ENCODE measurements around the gene DCD. TPM values are rescaled to one million over a fixed set of nuclear protein-coding genes. Genes with fewer than 3 reads are reported as not detected.

Gene DCD
- total RNA-seq, 1 donor from 2014 or later: not detected

- TF ChIP-seq, protein P1, sequence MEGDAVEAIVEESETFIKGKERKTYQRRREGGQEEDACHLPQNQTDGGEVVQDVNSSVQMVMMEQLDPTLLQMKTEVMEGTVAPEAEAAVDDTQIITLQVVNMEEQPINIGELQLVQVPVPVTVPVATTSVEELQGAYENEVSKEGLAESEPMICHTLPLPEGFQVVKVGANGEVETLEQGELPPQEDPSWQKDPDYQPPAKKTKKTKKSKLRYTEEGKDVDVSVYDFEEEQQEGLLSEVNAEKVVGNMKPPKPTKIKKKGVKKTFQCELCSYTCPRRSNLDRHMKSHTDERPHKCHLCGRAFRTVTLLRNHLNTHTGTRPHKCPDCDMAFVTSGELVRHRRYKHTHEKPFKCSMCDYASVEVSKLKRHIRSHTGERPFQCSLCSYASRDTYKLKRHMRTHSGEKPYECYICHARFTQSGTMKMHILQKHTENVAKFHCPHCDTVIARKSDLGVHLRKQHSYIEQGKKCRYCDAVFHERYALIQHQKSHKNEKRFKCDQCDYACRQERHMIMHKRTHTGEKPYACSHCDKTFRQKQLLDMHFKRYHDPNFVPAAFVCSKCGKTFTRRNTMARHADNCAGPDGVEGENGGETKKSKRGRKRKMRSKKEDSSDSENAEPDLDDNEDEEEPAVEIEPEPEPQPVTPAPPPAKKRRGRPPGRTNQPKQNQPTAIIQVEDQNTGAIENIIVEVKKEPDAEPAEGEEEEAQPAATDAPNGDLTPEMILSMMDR (IDR thresholded peaks at IDR 0.05): no peak
- Mint-ChIP-seq H3K9me3 (ENCODE audit: unreplicated experiment) (no peaks in the 10 kb centered on the region), H3K4me1 (ENCODE audit: unreplicated experiment) (no peaks in the 10 kb centered on the region), H3K27ac (ENCODE audit: unreplicated experiment) (no peak overlapping the region), H3K27me3 (ENCODE audit: unreplicated experiment) (peaks cover 44% of the 10 kb centered on the region), H3K36me3 (ENCODE audit: unreplicated experiment) (no peaks in the 10 kb centered on the region), H3K4me3 (ENCODE audit: unreplicated experiment) (no peak overlapping the region)
- DNase-seq (ENCODE audit: extremely low spot score, unreplicated experiment): no peak
Measured at GRCh38 chr12:54595471-54595870, 52.7 kb downstream of the DCD start.

Other genes starting within 250 kb of the DCD start
- gene ITGA5, start 229.1 kb downstream of the DCD start, total RNA-seq: 98.4 and 100 TPM in 2 replicates
- not detected in 2 replicates for gene GTSF1, start 174.8 kb downstream of the DCD start, total RNA-seq
- gene NCKAP1L, start 150.6 kb downstream of the DCD start, total RNA-seq: not detected in 2 replicates
- not detected in 2 replicates for gene PDE1B, start 98.8 kb downstream of the DCD start, total RNA-seq
- not detected in 2 replicates for gene PPP1R1A, start 59.7 kb downstream of the DCD start, total RNA-seq
- not detected in 2 replicates for gene LACRT, start 13.5 kb downstream of the DCD start, total RNA-seq
- gene MUCL1, start 206.2 kb upstream of the DCD start, total RNA-seq: not detected in 2 replicates